ENCODE data around the gene PSMD2.

- no peak for TF ChIP-seq CTCF (IDR thresholded peaks at IDR 0.05)
- TF ChIP-seq ZFX (IDR thresholded peaks at IDR 0.05; ENCODE audit: borderline replicate concordance) = no peak
Measured at GRCh38 chr3:184307915-184308314, 8.9 kb downstream of the PSMD2 start.

All from 22Rv1 (cell line).